Endothelial cell of umbilical vein (primary cell): ENCODE measurements around the gene HOXA10. TPM values are rescaled to one million over a fixed set of nuclear protein-coding genes. Genes with fewer than 3 reads are reported as not detected.

Experiments used
- BruUV-seq: library from RNA; stranded (reverse); fragments of 400-500 nt; replicated peaks from 2 replicates; lab custom pipeline; 2021; lab: Mats Ljungman, UMichigan
- CTCF ChIA-PET: fragments of 300-600, 350-600 bp; sonication (Branson Sonifier 250); formaldehyde crosslinking; loops from one replicate; lab custom pipeline; 2021; ENCODE audit warnings: antibody characterized with exemption, inconsistent platforms; lab: Charles Lee
- POLR2A ChIA-PET: fragments of 300-600, 350-600 bp; sonication (Branson Sonifier 250); formaldehyde crosslinking; loops from one replicate; lab custom pipeline; 2021; ENCODE audit warnings: antibody characterized with exemption, inconsistent platforms; lab: Charles Lee
- DNase-seq: peaks from one replicate; pipeline ENCODE4 v3.0.0-alpha.2; 2011; ENCODE audit warnings: low read depth, low spot score
- FAIRE-seq: peaks from 2 replicates; lab custom pipeline; 2011; peaks lifted over from hg19 to GRCh38; lab: Jason Lieb, UNC
- H2AFZ ChIP-seq: 2 replicates; pipeline ENCODE4 v1.6.0; 2012; ENCODE audit warnings: low read depth, low read length, control low read depth, inconsistent platforms
- H3K27ac ChIP-seq: 2 replicates; pipeline ENCODE4 v1.5.1; 2011; ENCODE audit warnings: low read depth, mild to moderate bottlenecking, control low read depth, low read length, moderate library complexity; ENCODE audit not compliant: insufficient read depth
- H3K27me3 ChIP-seq, 2 experiments: 2 replicates each; pipeline versions ENCODE4 v1.6.0 to v1.6.1; 2011; ENCODE audit warnings: low read length in 2 of 2, mixed read lengths in 1 of 2; ENCODE audit not compliant: control insufficient read depth in 2 of 2, insufficient read depth in 2 of 2
- H3K36me3 ChIP-seq, 2 experiments: 2 replicates in 1 of 2; 3 replicates in 1 of 2; pipeline ENCODE4 v1.5.1; 2011; ENCODE audit warnings: low read length in 2 of 2, mild to moderate bottlenecking in 1 of 2, moderate library complexity in 1 of 2; ENCODE audit not compliant: control insufficient read depth in 2 of 2, insufficient read depth in 2 of 2; ENCODE audit errors: extremely low read depth in 1 of 2
- H3K4me1 ChIP-seq: 3 replicates; pipeline ENCODE4 v1.5.1; 2011; ENCODE audit warnings: mild to moderate bottlenecking, low read length; ENCODE audit not compliant: control insufficient read depth, insufficient read depth; ENCODE audit errors: extremely low read depth
- H3K4me2 ChIP-seq: 2 replicates; pipeline ENCODE4 v1.6.1; 2011; ENCODE audit warnings: low read length, control low read depth, mixed read lengths; ENCODE audit not compliant: insufficient read depth
- H3K4me3 ChIP-seq, 3 experiments: fragments of 200-600 bp in 1 of 3; sonication (generic), shearing (Covaris generic) in 1 of 3; replicated peaks in 1 of 3; 2 replicates each; pipeline ENCODE4 v1.5.1; 2011 to 2016; ENCODE audit warnings: control low read depth in 3 of 3, low read length in 3 of 3, mild to moderate bottlenecking in 2 of 3, inconsistent platforms in 1 of 3, low read depth in 1 of 3, moderate library complexity in 1 of 3; ENCODE audit not compliant: insufficient read depth in 1 of 3
- H3K79me2 ChIP-seq: 2 replicates; pipeline ENCODE4 v1.6.0; 2012; ENCODE audit warnings: low read length, inconsistent platforms; ENCODE audit not compliant: control insufficient read depth, insufficient read depth
- H3K9ac ChIP-seq: replicated peaks from 2 replicates; pipeline ENCODE3; 2011; ENCODE audit warnings: low read length, control low read depth; ENCODE audit not compliant: insufficient read depth; ENCODE audit errors: extremely low read depth
- H3K9me1 ChIP-seq: replicated peaks from 3 replicates; pipeline ENCODE4 v1.6.0; 2011; ENCODE audit warnings: mild to moderate bottlenecking, low read length; ENCODE audit not compliant: control insufficient read depth, insufficient read depth; ENCODE audit errors: extremely low read depth
- H3K9me3 ChIP-seq: replicated peaks from 2 replicates; pipeline ENCODE4 v1.5.1; 2012; ENCODE audit warnings: low read length, inconsistent platforms; ENCODE audit not compliant: control insufficient read depth, insufficient read depth
- H4K20me1 ChIP-seq: replicated peaks from 2 replicates; pipeline ENCODE3; 2011; ENCODE audit warnings: mild to moderate bottlenecking, low read length; ENCODE audit not compliant: control insufficient read depth, insufficient read depth; ENCODE audit errors: extremely low read depth
- EZH2 ChIP-seq: IDR thresholded peaks from 2 replicates; pipeline ENCODE4 v1.6.1; 2012; ENCODE audit warnings: borderline replicate concordance, low read depth, mild to moderate bottlenecking, moderate library complexity, low read length, inconsistent platforms; ENCODE audit not compliant: severe bottlenecking
- FOS ChIP-seq: IDR thresholded peaks from 2 replicates; pipeline ENCODE4 v1.6.1; 2011; ENCODE audit warnings: mild to moderate bottlenecking, low read length, moderate library complexity, borderline replicate concordance; ENCODE audit not compliant: insufficient read depth
- GATA2 ChIP-seq: IDR thresholded peaks from 2 replicates; pipeline ENCODE4 v1.7.0; 2011; ENCODE audit warnings: low read depth, mild to moderate bottlenecking, moderate library complexity, mixed read lengths, low read length; ENCODE audit not compliant: insufficient read length, insufficient read depth
- JUN ChIP-seq: IDR thresholded peaks from 2 replicates; pipeline ENCODE4 v1.6.1; 2011; ENCODE audit warnings: borderline replicate concordance, low read depth; ENCODE audit not compliant: insufficient read length, insufficient read depth
- MAX ChIP-seq: IDR thresholded peaks from 2 replicates; pipeline ENCODE4 v1.6.1; 2011; ENCODE audit not compliant: insufficient read depth, insufficient read length
- dilution Hi-C: fragments of 300-500 bp; cut with MboI; formaldehyde crosslinking; loops from one replicate; pipeline ENCODE4 v1.15.0; 2019; ENCODE audit warnings: low sequenced_read_pairs; ENCODE audit not compliant: extremely low pct_ligation_motif_present
- intact Hi-C: fragments of 100-400 bp; cut with micrococcal nuclease; formaldehyde crosslinking; loops from one replicate; pipeline ENCODE4 v1.10.0; 2022
- polyA plus RNA-seq, 4 experiments: library from polyadenylated mRNA; depleted of rRNA in 3 of 4; stranded (reverse) in 3 of 4; unstranded in 1 of 4; fragments of >200 nt; gene quantifications; 2 replicates each; pipeline versions ENCODE4 v1.2.1 to v1.2.3, GENCODE V29; 2011 to 2012; ENCODE audit warnings: missing spikeins in 1 of 4
- total RNA-seq: library from RNA; stranded (reverse); gene quantifications from 2 replicates; pipeline ENCODE4 v1.2.3, GENCODE V29; 2021

Gene HOXA10
- total and polyA plus RNA-seq, 2 donors (not counting 3 experiments of a cell fraction or from before 2014, with no cell fraction given) = 24.4 to 30.3 TPM

- POLR2A ChIA-PET = interaction anchor here (0.9 to 1.8 kb wide), 6 partner anchors 11 to 55 kb away, joined by 3 to 8 read pairs (median 5); partner anchors contain the start of genes HOXA11, HOXA3 and HOXA5
- peaks cover 93% of the 10 kb centered on the region for H3K79me2 ChIP-seq
Observed at GRCh38 chr7:27165996-27166530, 8.1 kb downstream of the HOXA10 start.

More at GRCh38 chr7:27165996-27166530, 8.1 kb downstream of the HOXA10 start:
- Histone ChIP-seq H3K4me2 (peak overlapping the region; percentile 70), H3K9me1 (no peaks in the 10 kb centered on the region), H2AFZ (no peak overlapping the region), H3K9ac (peak overlapping the region; percentile 85), H3K4me1 (peaks cover 31% of the 10 kb centered on the region), H3K9me3 (no peaks in the 10 kb centered on the region), H3K36me3 (peaks cover 3 to 7% of the 10 kb centered on the region in 2 experiments), H3K27me3 (no peaks in the 10 kb centered on the region), H3K27ac (peak overlapping the region; percentile 91), H3K4me3 (peak overlapping the region; percentile 31 to 98 (median 63)), H4K20me1 (no peaks in the 10 kb centered on the region)
- dilution Hi-C loops = loop anchor here (10.0 to 25.0 kb wide), 3 partner anchors 311 to 979 kb away; no protein-coding TSS in a partner anchor
- DNase-seq = no peak
- no peak for FAIRE-seq
- intact Hi-C loops = loop anchor here (1.0 to 2.0 kb wide), 4 partner anchors 8 to 63 kb away; partner anchors contain the start of genes HOXA10 and HOXA2
- no TSS peak for BruUV-seq
- no peak for TF ChIP-seq MAX
- TF ChIP-seq GATA2 = no peak
- no peak for TF ChIP-seq EZH2
- no peak for TF ChIP-seq FOS
- TF ChIP-seq JUN = no peak
- CTCF ChIA-PET = interaction anchor here (0.8 to 7.4 kb wide), 12 partner anchors 8 to 931 kb away, joined by 3 to 42 read pairs (median 4); partner anchors contain the start of gene HOXA3
